PC-9 (cell line): ENCODE data around the gene TEAD3.

Source experiments
- CTCF ChIP-seq: fragments of 200-600 bp; sonication (generic); conservative IDR thresholded peaks from 2 replicates; pipeline ENCODE4 v1.6.1; 2017; ENCODE audit warnings: mixed run types, antibody characterized with exemption, mild to moderate bottlenecking, moderate library complexity
- EZH2 ChIP-seq: fragments of 200-600 bp; sonication (generic); IDR thresholded peaks from 2 replicates; pipeline ENCODE4 v1.8.0; 2017; ENCODE audit warnings: antibody characterized with exemption, low read depth

GRCh38 chr6:35469751-35470662 lies 26.9 kb downstream of the TEAD3 start:
- no peak for TF ChIP-seq CTCF
- TF ChIP-seq EZH2 = no peak
